Lower lobe of right lung (tissue), 2 donors: ENCODE data around the gene CSTF2. TPM values are rescaled to one million over a fixed set of nuclear protein-coding genes. Genes with fewer than 3 reads are reported as not detected.
"Not testable (repeated sequence)": the region's sequence is repeated elsewhere in the genome, so short reads cannot be mapped to it uniquely, and the experiment has no call there.

Experiments
- ATAC-seq, 2 donors: fragments of 200-7000 bp; cut with Tn5 transposase; one replicate each; pipeline ENCODE4 v1.9.1; 2020 to 2022; ENCODE audit warnings: mild to moderate bottlenecking in 2 of 2, moderate library complexity in 2 of 2
- DNase-seq: peaks from one replicate; pipeline ENCODE4 v3.0.0-alpha.2; 2020
- H3K27ac ChIP-seq: fragments of 200-600 bp; one replicate; pipeline ENCODE4 v1.8.0; 2022
- H3K27me3 ChIP-seq: fragments of 200-600 bp; one replicate; pipeline ENCODE4 v1.8.0; 2022; ENCODE audit warnings: low read depth
- H3K36me3 ChIP-seq: fragments of 200-600 bp; one replicate; pipeline ENCODE4 v1.8.0; 2022; ENCODE audit warnings: mild to moderate bottlenecking
- H3K4me1 ChIP-seq: fragments of 200-600 bp; one replicate; pipeline ENCODE4 v1.8.0; 2022
- H3K4me3 ChIP-seq: fragments of 200-600 bp; one replicate; pipeline ENCODE4 v1.8.0; 2022; ENCODE audit warnings: mild to moderate bottlenecking
- H3K9me3 ChIP-seq: fragments of 200-600 bp; one replicate; pipeline ENCODE4 v1.8.0; 2022
- intact Hi-C: fragments of 100-400 bp; cut with DNase I; formaldehyde crosslinking; loops from one replicate; pipeline ENCODE4 v1.11.0; 2022
- long read RNA-seq: library from polyadenylated mRNA; unstranded; transcript quantifications from one replicate; pipeline ENCODE4 v2.0.0, GENCODE V29; 2021
- total RNA-seq: library from RNA; stranded (reverse); fragmentation: NEBNext Ultra II Directional; extraction: Animal tissue kit (Norgen Biotek cat#: 25700); gene quantifications from one replicate; pipeline ENCODE4 v1.2.1, GENCODE V29; 2021
- TF ChIP-seq, protein P1 (sequence below): fragments of 200-600 bp; IDR thresholded peaks from one replicate; pipeline ENCODE4 v1.8.0; 2022; ENCODE audit warnings: antibody characterized with exemption, mild to moderate bottlenecking
- donor health status: DM: no; HTN: yes; CAD: no; lungs with severe emphysema.

The CSTF2 gene
- total RNA-seq = 13.9 TPM
- long read RNA-seq, transcript CSTF2-201 (14 exons, 1,958 nt) = major isoform, 21 of 29 reads
- long read RNA-seq, partial matches to known transcripts = 6 of 29 reads
- long read RNA-seq, other reads (novel, unspliced or antisense) = 2 of 29 reads

- TF ChIP-seq, protein P1, sequence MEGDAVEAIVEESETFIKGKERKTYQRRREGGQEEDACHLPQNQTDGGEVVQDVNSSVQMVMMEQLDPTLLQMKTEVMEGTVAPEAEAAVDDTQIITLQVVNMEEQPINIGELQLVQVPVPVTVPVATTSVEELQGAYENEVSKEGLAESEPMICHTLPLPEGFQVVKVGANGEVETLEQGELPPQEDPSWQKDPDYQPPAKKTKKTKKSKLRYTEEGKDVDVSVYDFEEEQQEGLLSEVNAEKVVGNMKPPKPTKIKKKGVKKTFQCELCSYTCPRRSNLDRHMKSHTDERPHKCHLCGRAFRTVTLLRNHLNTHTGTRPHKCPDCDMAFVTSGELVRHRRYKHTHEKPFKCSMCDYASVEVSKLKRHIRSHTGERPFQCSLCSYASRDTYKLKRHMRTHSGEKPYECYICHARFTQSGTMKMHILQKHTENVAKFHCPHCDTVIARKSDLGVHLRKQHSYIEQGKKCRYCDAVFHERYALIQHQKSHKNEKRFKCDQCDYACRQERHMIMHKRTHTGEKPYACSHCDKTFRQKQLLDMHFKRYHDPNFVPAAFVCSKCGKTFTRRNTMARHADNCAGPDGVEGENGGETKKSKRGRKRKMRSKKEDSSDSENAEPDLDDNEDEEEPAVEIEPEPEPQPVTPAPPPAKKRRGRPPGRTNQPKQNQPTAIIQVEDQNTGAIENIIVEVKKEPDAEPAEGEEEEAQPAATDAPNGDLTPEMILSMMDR = no peak
- peak within 1 kb of the TSS; percentile 78 for H3K27ac ChIP-seq
- peak; percentile 91 for DNase-seq
Measured at GRCh38 chrX:100819837-100820666, at the start of gene CSTF2. Gene CSTF2 (plus strand): TSS chrX:100820391. CDS start chrX:100820417, 26 bp downstream.

GRCh38 chrX:100796371-100796770 is 23.8 kb upstream of the CSTF2 start:
- DNase-seq, H3K9me3 ChIP-seq, H3K27ac ChIP-seq, H3K4me3 ChIP-seq, ATAC-seq, H3K4me1 ChIP-seq, H3K36me3 ChIP-seq, intact Hi-C loops, H3K27me3 ChIP-seq: not testable (repeated sequence)

More at GRCh38 chrX:100819837-100820666, at the start of gene CSTF2:
- intact Hi-C loops = no loop called here
- Histone ChIP-seq H3K27me3 (no peaks in the 10 kb centered on the region), H3K4me1 (no peaks in the 10 kb centered on the region), H3K36me3 (peaks cover 33% of the 10 kb centered on the region), H3K9me3 (no peaks in the 10 kb centered on the region), H3K4me3 (peak within 1 kb of the TSS; percentile 67)
- ATAC-seq = peak; percentile 100

GRCh38 chrX:100797359-100797758 is 22.8 kb upstream of the CSTF2 start:
- H3K4me1 ChIP-seq = no peaks in the 10 kb centered on the region
- H3K4me3 ChIP-seq = no peak overlapping the region
- TF ChIP-seq, protein P1 = no peak
- H3K36me3 ChIP-seq = no peaks in the 10 kb centered on the region
- H3K27me3 ChIP-seq = no peaks in the 10 kb centered on the region
- no peak for ATAC-seq
- H3K9me3 ChIP-seq = no peaks in the 10 kb centered on the region
- DNase-seq = no peak
- no peak overlapping the region for H3K27ac ChIP-seq
- intact Hi-C loops = no loop called here

DNA sequence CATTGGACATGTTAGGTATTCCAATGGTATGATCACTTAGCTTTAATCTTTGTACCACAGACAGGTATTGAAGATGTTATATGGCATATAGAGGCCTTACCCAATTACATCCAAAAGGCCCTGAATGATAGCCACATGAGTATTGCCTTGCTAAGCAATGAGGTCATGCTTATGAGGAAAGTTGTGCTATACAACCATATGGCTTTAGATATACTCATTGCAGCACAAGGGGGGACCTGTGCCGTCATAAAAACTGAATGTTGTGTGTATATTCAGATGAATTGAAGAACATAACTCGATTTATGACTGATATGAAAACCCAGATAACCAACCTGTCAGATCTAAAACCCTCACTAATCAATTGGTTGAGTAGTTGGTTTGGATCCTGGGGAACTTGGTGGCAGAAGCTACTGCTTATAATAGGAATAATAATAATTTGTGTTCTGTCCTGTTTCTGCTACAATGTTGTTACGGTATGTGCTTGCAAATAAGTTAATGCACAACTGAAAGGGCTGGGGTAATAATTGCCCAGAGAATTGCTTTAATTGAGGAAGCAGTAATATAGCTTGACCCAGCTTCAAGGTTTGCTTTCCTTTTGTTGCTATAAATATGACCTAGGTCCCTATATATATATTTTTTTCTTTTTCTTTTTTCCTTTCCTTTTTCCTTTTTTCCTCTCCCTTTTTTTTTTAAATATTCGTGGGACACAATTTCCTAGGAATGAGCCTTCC is 21.5 kb upstream of the CSTF2 start:
- DNase-seq (no peak), ATAC-seq (no peak)
- no peak overlapping the region for H3K27ac ChIP-seq
- intact Hi-C loops = no loop called here
- H3K27me3 ChIP-seq = no peaks in the 10 kb centered on the region
- no peaks in the 10 kb centered on the region for H3K4me1 ChIP-seq
- no peaks in the 10 kb centered on the region for H3K9me3 ChIP-seq
- TF ChIP-seq, protein P1 = no peak
- no peak overlapping the region for H3K4me3 ChIP-seq
- no peaks in the 10 kb centered on the region for H3K36me3 ChIP-seq

DNA sequence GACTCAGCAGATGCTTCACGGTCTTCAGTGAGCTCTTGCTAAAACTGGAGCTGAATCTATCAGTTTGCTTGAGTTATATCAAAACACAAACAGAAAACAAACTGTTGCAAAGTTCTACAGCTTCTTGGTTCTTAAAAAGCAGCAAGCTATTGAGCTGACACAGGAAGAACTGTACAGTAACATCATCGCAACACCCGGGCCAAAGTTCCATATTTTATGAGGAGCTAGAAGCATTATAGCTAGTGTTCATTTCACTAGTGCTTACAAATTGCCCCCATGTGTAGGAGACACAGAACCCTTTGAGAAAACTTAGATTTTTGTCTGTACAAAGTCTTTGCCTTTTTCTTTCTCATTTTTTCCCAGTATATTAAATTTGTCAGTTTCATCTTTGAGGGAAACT is 17.3 kb upstream of the CSTF2 start:
- H3K9me3 ChIP-seq = no peaks in the 10 kb centered on the region
- no peak overlapping the region for H3K27ac ChIP-seq
- TF ChIP-seq, protein P1 = no peak
- DNase-seq (no peak), ATAC-seq (no peak)
- no peaks in the 10 kb centered on the region for H3K36me3 ChIP-seq
- no peaks in the 10 kb centered on the region for H3K4me1 ChIP-seq
- H3K4me3 ChIP-seq = no peak overlapping the region
- no peaks in the 10 kb centered on the region for H3K27me3 ChIP-seq
- intact Hi-C loops = no loop called here
